GM12878 (cell line): ENCODE results near the gene LAMP1. TPM values are rescaled to one million over a fixed set of nuclear protein-coding genes. Genes with fewer than 3 reads are reported as not detected.

ENCODE experiments used
- ATAC-seq: fragments of 200-7000 bp; cut with Tn5 transposase; 3 replicates; pipeline ENCODE4 v1.9.1; 2020; ENCODE audit warnings: mild to moderate bottlenecking, moderate library complexity
- BruUV-seq: library from RNA; stranded (reverse); fragments of 400-500 nt; replicated peaks from 2 replicates; lab custom pipeline; 2021; lab: Mats Ljungman, UMichigan
- CTCF ChIA-PET: fragments of 300-600 bp; sonication (Branson Sonifier 250); formaldehyde crosslinking; extraction: SDS; loops from one replicate; lab custom pipeline; 2021; ENCODE audit warnings: inconsistent platforms; lab: Yijun Ruan, JAX
- POLR2A ChIA-PET: fragments of 350-600 bp; formaldehyde crosslinking; extraction: SDS; loops from one replicate; lab custom pipeline; 2021; ENCODE audit warnings: inconsistent platforms; lab: Charles Lee
- RAD21 ChIA-PET: fragments of 300-600 bp; sonication (Branson Sonifier 250); formaldehyde crosslinking; loops from one replicate; lab custom pipeline; 2023; ENCODE audit warnings: antibody characterized with exemption; ENCODE audit not compliant: unreplicated experiment; lab: Charles Lee
- SMC1A ChIA-PET: fragments of 300-600 bp; sonication (Branson Sonifier 250); formaldehyde crosslinking; loops from one replicate; lab custom pipeline; 2023; ENCODE audit not compliant: unreplicated experiment, uncharacterized antibody; lab: Charles Lee
- DNase-seq: peaks from one replicate; pipeline ENCODE4 v3.0.0-alpha.2; 2011; ENCODE audit warnings: low read depth, low spot score
- FAIRE-seq: peaks from 3 replicates; lab custom pipeline; 2011; peaks lifted over from hg19 to GRCh38; lab: Jason Lieb, UNC
- H2AFZ ChIP-seq: 2 replicates; pipeline ENCODE4 v1.6.0; 2011; ENCODE audit warnings: low read depth, low read length, control low read depth; ENCODE audit not compliant: control insufficient read depth
- H3K27ac ChIP-seq: 2 replicates; pipeline ENCODE4 v1.5.1; 2011; ENCODE audit warnings: control low read depth; ENCODE audit not compliant: control insufficient read depth, insufficient read depth
- H3K27me3 ChIP-seq, 2 experiments: replicated peaks in 1 of 2; 2 replicates each; pipeline versions ENCODE4 v1.6.0 to v1.6.1; 2011; ENCODE audit warnings: low read length in 1 of 2; ENCODE audit not compliant: control insufficient read depth in 2 of 2, insufficient read depth in 2 of 2
- H3K36me3 ChIP-seq, 2 experiments: 2 replicates each; pipeline ENCODE4 v1.5.1; 2011; ENCODE audit warnings: low read length in 1 of 2; ENCODE audit not compliant: control insufficient read depth in 2 of 2, insufficient read depth in 2 of 2
- H3K4me1 ChIP-seq: 2 replicates; pipeline ENCODE4 v1.6.1; 2011; ENCODE audit warnings: mild to moderate bottlenecking, low read length, moderate library complexity, mixed read lengths; ENCODE audit not compliant: control insufficient read depth, insufficient read depth
- H3K4me2 ChIP-seq: 2 replicates; pipeline ENCODE4 v1.6.0; 2011; ENCODE audit warnings: control low read depth; ENCODE audit not compliant: control insufficient read depth, insufficient read depth
- H3K4me3 ChIP-seq: fragments of 200-600 bp; sonication (generic); 2 replicates; pipeline ENCODE4 v1.5.1; 2016
- H3K79me2 ChIP-seq: 2 replicates; pipeline ENCODE4 v1.6.0; 2011; ENCODE audit warnings: low read length; ENCODE audit not compliant: control insufficient read depth, insufficient read depth
- H3K9ac ChIP-seq: 2 replicates; pipeline ENCODE4 v1.8.0; 2011; ENCODE audit warnings: low read length, control low read depth, mixed read lengths; ENCODE audit not compliant: control insufficient read depth, insufficient read depth
- H3K9me3 ChIP-seq: replicated peaks from 3 replicates; pipeline ENCODE4 v1.5.1; 2011; ENCODE audit warnings: mild to moderate bottlenecking, low read length; ENCODE audit not compliant: control insufficient read depth, insufficient read depth
- H4K20me1 ChIP-seq: 2 replicates; pipeline ENCODE4 v1.6.0; 2011; ENCODE audit not compliant: control insufficient read depth, insufficient read depth
- BCLAF1 ChIP-seq: fragments of 450-650 bp; IDR thresholded peaks from 2 replicates; pipeline ENCODE4 v1.6.1; 2017; ENCODE audit warnings: antibody characterized with exemption, mild to moderate bottlenecking, moderate library complexity
- CEBPB ChIP-seq, 2 experiments: fragments of 150-350 bp in 1 of 2; IDR thresholded peaks; 2 replicates each; pipeline ENCODE4 v1.6.1; 2012 to 2014; ENCODE audit warnings: low read depth in 2 of 2, low read length in 2 of 2, borderline replicate concordance in 1 of 2, inconsistent platforms in 1 of 2
- CREB1 ChIP-seq: IDR thresholded peaks from 2 replicates; pipeline ENCODE4 v1.6.1; 2012; ENCODE audit warnings: low read depth, mild to moderate bottlenecking, inconsistent platforms
- DPF2 ChIP-seq: fragments of 450-650 bp; IDR thresholded peaks from 2 replicates; pipeline ENCODE4 v1.6.1; 2017; ENCODE audit warnings: mild to moderate bottlenecking
- EGR1 ChIP-seq, 2 experiments: IDR thresholded peaks; 1 replicate in 1 of 2; 2 replicates in 1 of 2; pipeline ENCODE4 v1.6.1; 2011 to 2012; ENCODE audit warnings: low read depth in 2 of 2, low read length in 2 of 2, borderline replicate concordance in 1 of 2, mild to moderate bottlenecking in 1 of 2, moderate library complexity in 1 of 2
- IKZF2 ChIP-seq, 2 experiments: fragments of 450-650 bp; IDR thresholded peaks; 2 replicates each; pipeline ENCODE4 v1.6.1; 2017; ENCODE audit warnings: mild to moderate bottlenecking in 2 of 2, moderate library complexity in 2 of 2
- MYB ChIP-seq: fragments of 150-350 bp; IDR thresholded peaks from 2 replicates; pipeline ENCODE4 v1.6.1; 2014; ENCODE audit warnings: mild to moderate bottlenecking, low read depth, low read length, borderline replicate concordance
- NFYA ChIP-seq: IDR thresholded peaks from 2 replicates; pipeline ENCODE4 v1.6.1; 2011; ENCODE audit warnings: low read depth, mild to moderate bottlenecking, low read length, improper control_type of control experiment, borderline replicate concordance
- SMAD5 ChIP-seq: IDR thresholded peaks from 2 replicates; pipeline ENCODE4 v1.6.1; 2016; ENCODE audit warnings: antibody characterized with exemption, low read depth
- YBX1 ChIP-seq: fragments of 450-650 bp; IDR thresholded peaks from 2 replicates; pipeline ENCODE4 v1.6.1; 2016; ENCODE audit warnings: antibody characterized with exemption
- ZSCAN29 ChIP-seq: fragments of 450-650 bp; IDR thresholded peaks from 2 replicates; pipeline ENCODE4 v1.6.1; 2017; ENCODE audit warnings: mild to moderate bottlenecking, moderate library complexity
- WGBS: methylation state at CpG from one replicate; pipeline ENCODE4 v1.1.6; 2016; ENCODE audit warnings: low lambda C conversion rate; ENCODE audit not compliant: insufficient replicate concordance, insufficient coverage; ENCODE audit errors: missing lambda C conversion rate; 5-methylcytosine and 5-hydroxymethylcytosine counted together
- in situ Hi-C: fragments of 300-500 bp; cut with MboI; formaldehyde crosslinking; loops from 9 replicates; pipeline ENCODE4 v1.14.3; 2018; ENCODE audit warnings: mixed read lengths
- intact Hi-C: fragments of 100-400 bp; cut with micrococcal nuclease; formaldehyde crosslinking; loops from one replicate; pipeline ENCODE4 v1.14.2; 2022; ENCODE audit not compliant: unreplicated experiment
- polyA plus RNA-seq, 11 experiments: library from polyadenylated mRNA; depleted of rRNA in 4 of 11; unstranded in 6 of 11; stranded (reverse) in 5 of 11; fragments of >200 nt; fragmentation: Nextera tagmentation in 4 of 11; fragmentation: Illumina TruSeq in 1 of 11; extraction: Ambion mirVana in 4 of 11; extraction: Trizol in 1 of 11; gene quantifications; 1 replicate in 1 of 11; 2 replicates in 10 of 11; pipeline versions ENCODE4 v1.2.1 to v1.2.3, GENCODE V29; 2011 to 2016; ENCODE audit warnings: inconsistent platforms in 2 of 11, missing spikeins in 2 of 11, low read depth in 1 of 11
- total RNA-seq, 4 experiments: library from RNA; depleted of rRNA in 3 of 4; stranded (reverse); fragments of >200 nt in 3 of 4; fragmentation: Illumina TruSeq in 1 of 4; extraction: Trizol in 1 of 4; gene quantifications; 2 replicates each; pipeline versions ENCODE4 v1.2.1 to v1.2.3, GENCODE V29; 2013 to 2021
- TF ChIP-seq, protein P1 (sequence below): fragments of 450-650 bp; IDR thresholded peaks from 2 replicates; pipeline ENCODE4 v1.6.1; 2016; ENCODE audit warnings: mild to moderate bottlenecking, moderate library complexity, borderline replicate concordance
- TF ChIP-seq, protein P2 (sequence below): fragments of 450-650 bp; IDR thresholded peaks from 2 replicates; pipeline ENCODE4 v1.6.1; 2018; ENCODE audit warnings: mild to moderate bottlenecking, low read depth, moderate library complexity; ENCODE audit not compliant: partially characterized antibody
- TF ChIP-seq, protein P3 (sequence below): fragments of 150-350 bp; IDR thresholded peaks from 2 replicates; pipeline ENCODE4 v1.6.1; 2014; ENCODE audit warnings: mild to moderate bottlenecking, low read depth, low read length

Gene LAMP1
- total and polyA plus RNA-seq, 10 of the 15 experiments (the other 5 are each of a cell fraction or from before 2014, with no cell fraction given) = 2.5 to 83.0 (median 32.7) TPM

DNA sequence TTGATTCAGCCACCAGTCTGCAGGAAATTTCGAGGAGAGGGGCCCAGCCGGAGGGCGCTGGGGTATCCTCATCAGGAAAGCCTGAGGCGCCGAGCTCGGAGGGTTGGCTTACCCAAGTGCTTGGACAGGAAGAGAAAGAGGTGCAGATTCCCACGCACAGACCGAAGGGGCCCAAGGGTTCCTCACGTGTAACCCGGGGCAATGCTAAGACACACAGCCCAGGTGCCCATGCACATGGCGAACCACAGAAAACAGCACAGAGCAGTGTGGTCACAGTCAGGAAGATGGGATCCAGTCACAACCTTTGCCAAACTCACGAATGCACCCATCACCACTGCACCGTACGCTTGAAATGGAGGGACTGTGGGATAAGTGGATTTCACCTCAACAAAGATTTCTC lies 36.0 kb downstream of the LAMP1 start:
- Histone ChIP-seq H3K27ac (no peak overlapping the region), H3K36me3 (no peaks in the 10 kb centered on the region), H3K79me2 (no peaks in the 10 kb centered on the region), H3K9ac (no peak overlapping the region), H3K9me3 (no peaks in the 10 kb centered on the region), H3K27me3 (no peaks in the 10 kb centered on the region), H3K4me3 (no peak overlapping the region), H3K4me1 (no peaks in the 10 kb centered on the region), H3K4me2 (no peak overlapping the region), H2AFZ (no peak overlapping the region), H4K20me1 (no peaks in the 10 kb centered on the region)
- no TSS peak for BruUV-seq
- SMC1A ChIA-PET = no interaction called here
- DNase-seq = no peak
- ATAC-seq = no peak
- RAD21 ChIA-PET = no interaction called here
- CTCF ChIA-PET = no interaction called here
- in situ Hi-C loops = no loop called here
- intact Hi-C loops = no loop called here
- 81% methylated on average over 14 of the region's 14 CpGs for WGBS
- FAIRE-seq = no peak
- POLR2A ChIA-PET = no interaction called here
- TF ChIP-seq DPF2 = no peak
- TF ChIP-seq, protein P1, sequence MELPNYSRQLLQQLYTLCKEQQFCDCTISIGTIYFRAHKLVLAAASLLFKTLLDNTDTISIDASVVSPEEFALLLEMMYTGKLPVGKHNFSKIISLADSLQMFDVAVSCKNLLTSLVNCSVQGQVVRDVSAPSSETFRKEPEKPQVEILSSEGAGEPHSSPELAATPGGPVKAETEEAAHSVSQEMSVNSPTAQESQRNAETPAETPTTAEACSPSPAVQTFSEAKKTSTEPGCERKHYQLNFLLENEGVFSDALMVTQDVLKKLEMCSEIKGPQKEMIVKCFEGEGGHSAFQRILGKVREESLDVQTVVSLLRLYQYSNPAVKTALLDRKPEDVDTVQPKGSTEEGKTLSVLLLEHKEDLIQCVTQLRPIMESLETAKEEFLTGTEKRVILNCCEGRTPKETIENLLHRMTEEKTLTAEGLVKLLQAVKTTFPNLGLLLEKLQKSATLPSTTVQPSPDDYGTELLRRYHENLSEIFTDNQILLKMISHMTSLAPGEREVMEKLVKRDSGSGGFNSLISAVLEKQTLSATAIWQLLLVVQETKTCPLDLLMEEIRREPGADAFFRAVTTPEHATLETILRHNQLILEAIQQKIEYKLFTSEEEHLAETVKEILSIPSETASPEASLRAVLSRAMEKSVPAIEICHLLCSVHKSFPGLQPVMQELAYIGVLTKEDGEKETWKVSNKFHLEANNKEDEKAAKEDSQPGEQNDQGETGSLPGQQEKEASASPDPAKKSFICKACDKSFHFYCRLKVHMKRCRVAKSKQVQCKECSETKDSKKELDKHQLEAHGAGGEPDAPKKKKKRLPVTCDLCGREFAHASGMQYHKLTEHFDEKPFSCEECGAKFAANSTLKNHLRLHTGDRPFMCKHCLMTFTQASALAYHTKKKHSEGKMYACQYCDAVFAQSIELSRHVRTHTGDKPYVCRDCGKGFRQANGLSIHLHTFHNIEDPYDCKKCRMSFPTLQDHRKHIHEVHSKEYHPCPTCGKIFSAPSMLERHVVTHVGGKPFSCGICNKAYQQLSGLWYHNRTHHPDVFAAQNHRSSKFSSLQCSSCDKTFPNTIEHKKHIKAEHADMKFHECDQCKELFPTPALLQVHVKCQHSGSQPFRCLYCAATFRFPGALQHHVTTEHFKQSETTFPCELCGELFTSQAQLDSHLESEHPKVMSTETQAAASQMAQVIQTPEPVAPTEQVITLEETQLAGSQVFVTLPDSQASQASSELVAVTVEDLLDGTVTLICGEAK = no peak
- TF ChIP-seq CREB1 = no peak
- no peak for TF ChIP-seq NFYA
- TF ChIP-seq EGR1 (IDR thresholded peaks at IDR 0.05; ENCODE audit: borderline replicate concordance in 1 of 2, low read depth in 2 of 2, low read length in 2 of 2) = no peak
- no peak for TF ChIP-seq ZSCAN29
- TF ChIP-seq CEBPB (IDR thresholded peaks at IDR 0.05; ENCODE audit: borderline replicate concordance in 1 of 2, low read depth in 2 of 2, low read length in 2 of 2) = no peak
- TF ChIP-seq MYB = no peak
- TF ChIP-seq, protein P2, sequence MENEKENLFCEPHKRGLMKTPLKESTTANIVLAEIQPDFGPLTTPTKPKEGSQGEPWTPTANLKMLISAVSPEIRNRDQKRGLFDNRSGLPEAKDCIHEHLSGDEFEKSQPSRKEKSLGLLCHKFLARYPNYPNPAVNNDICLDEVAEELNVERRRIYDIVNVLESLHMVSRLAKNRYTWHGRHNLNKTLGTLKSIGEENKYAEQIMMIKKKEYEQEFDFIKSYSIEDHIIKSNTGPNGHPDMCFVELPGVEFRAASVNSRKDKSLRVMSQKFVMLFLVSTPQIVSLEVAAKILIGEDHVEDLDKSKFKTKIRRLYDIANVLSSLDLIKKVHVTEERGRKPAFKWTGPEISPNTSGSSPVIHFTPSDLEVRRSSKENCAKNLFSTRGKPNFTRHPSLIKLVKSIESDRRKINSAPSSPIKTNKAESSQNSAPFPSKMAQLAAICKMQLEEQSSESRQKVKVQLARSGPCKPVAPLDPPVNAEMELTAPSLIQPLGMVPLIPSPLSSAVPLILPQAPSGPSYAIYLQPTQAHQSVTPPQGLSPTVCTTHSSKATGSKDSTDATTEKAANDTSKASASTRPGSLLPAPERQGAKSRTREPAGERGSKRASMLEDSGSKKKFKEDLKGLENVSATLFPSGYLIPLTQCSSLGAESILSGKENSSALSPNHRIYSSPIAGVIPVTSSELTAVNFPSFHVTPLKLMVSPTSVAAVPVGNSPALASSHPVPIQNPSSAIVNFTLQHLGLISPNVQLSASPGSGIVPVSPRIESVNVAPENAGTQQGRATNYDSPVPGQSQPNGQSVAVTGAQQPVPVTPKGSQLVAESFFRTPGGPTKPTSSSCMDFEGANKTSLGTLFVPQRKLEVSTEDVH = no peak
- TF ChIP-seq YBX1 = no peak
- TF ChIP-seq, protein P3, sequence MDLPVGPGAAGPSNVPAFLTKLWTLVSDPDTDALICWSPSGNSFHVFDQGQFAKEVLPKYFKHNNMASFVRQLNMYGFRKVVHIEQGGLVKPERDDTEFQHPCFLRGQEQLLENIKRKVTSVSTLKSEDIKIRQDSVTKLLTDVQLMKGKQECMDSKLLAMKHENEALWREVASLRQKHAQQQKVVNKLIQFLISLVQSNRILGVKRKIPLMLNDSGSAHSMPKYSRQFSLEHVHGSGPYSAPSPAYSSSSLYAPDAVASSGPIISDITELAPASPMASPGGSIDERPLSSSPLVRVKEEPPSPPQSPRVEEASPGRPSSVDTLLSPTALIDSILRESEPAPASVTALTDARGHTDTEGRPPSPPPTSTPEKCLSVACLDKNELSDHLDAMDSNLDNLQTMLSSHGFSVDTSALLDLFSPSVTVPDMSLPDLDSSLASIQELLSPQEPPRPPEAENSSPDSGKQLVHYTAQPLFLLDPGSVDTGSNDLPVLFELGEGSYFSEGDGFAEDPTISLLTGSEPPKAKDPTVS = no peak
- TF ChIP-seq BCLAF1 = no peak
- TF ChIP-seq SMAD5 = no peak
- TF ChIP-seq IKZF2 (IDR thresholded peaks at IDR 0.05) = no peak
